Activated CD4-positive, alpha-beta memory T cell treated with anti-CD3 and anti-CD28 coated beads, Interleukin-2, amount 10 ng/mL, durations not matched to agents 7 days and 5 days (primary cell): ENCODE data around the gene WDR33. TPM values are rescaled to one million over a fixed set of nuclear protein-coding genes. Genes with fewer than 3 reads are reported as not detected.

ENCODE experiments used
- CTCF ChIA-PET: fragments of 350-600 bp; sonication (Branson Sonifier 250); formaldehyde crosslinking; loops from one replicate; lab custom pipeline; 2021; ENCODE audit warnings: antibody characterized with exemption, inconsistent platforms; lab: Charles Lee
- POLR2A ChIA-PET: fragments of 350-600 bp; sonication (Branson Sonifier 250); formaldehyde crosslinking; loops from one replicate; lab custom pipeline; 2021; ENCODE audit warnings: antibody characterized with exemption; lab: Charles Lee
- DNase-seq: peaks from one replicate; pipeline ENCODE4 v3.0.0-alpha.2; 2020
- H3K27ac Mint-ChIP-seq: one replicate; pipeline ENCODE4 v1.8.0; 2021; ENCODE audit warnings: mild to moderate bottlenecking, mixed read lengths
- H3K27me3 Mint-ChIP-seq: one replicate; pipeline ENCODE4 v1.8.0; 2021; ENCODE audit warnings: mixed read lengths
- H3K36me3 Mint-ChIP-seq: one replicate; pipeline ENCODE4 v1.8.0; 2021; ENCODE audit warnings: low read depth, mixed read lengths
- H3K4me1 Mint-ChIP-seq: one replicate; pipeline ENCODE4 v1.8.0; 2021; ENCODE audit warnings: mixed read lengths
- H3K4me3 Mint-ChIP-seq: one replicate; pipeline ENCODE4 v1.8.0; 2021; ENCODE audit warnings: mild to moderate bottlenecking, mixed read lengths
- H3K9me3 Mint-ChIP-seq: one replicate; pipeline ENCODE4 v1.8.0; 2021; ENCODE audit warnings: mixed read lengths
- total RNA-seq, 2 experiments: library from RNA; stranded (reverse); gene quantifications; one replicate each; pipeline ENCODE4 v1.2.3, GENCODE V29; 2021

Gene WDR33
- total RNA-seq, 2 experiments from 2014 or later = 63.7 to 65.1 TPM

DNA sequence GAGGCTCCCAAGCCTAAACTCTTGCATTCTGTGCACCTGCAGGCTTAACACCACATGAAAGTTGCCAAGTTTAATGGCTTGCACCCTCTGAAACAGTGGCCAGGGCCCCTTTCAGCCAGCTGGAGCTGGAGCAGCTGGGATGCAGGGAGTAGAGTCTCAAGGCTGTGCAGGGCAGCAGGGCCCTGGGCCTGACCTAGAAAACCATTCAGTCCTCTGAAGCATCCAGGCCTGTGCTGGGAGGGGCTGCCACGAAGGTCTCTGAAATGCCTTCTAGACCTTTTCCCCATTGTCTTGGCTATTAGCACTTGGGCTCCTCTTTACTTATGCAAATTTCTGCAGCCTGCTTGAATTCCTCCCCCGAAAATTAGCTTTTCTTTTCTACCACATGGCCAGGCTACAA lies 120.3 kb downstream of the WDR33 start:
- H3K27me3 Mint-ChIP-seq = peaks cover 13% of the 10 kb centered on the region
- CTCF ChIA-PET = no interaction called here
- H3K4me3 Mint-ChIP-seq = no peak overlapping the region
- no peak for DNase-seq
- H3K9me3 Mint-ChIP-seq = peaks cover 16% of the 10 kb centered on the region
- POLR2A ChIA-PET = interaction anchor here (1.4 kb wide), 1 partner anchor 12 kb away, joined by 4 read pairs; no protein-coding TSS in a partner anchor
- H3K36me3 Mint-ChIP-seq = peaks cover 11% of the 10 kb centered on the region
- no peaks in the 10 kb centered on the region for H3K4me1 Mint-ChIP-seq
- H3K27ac Mint-ChIP-seq = no peak overlapping the region

DNA sequence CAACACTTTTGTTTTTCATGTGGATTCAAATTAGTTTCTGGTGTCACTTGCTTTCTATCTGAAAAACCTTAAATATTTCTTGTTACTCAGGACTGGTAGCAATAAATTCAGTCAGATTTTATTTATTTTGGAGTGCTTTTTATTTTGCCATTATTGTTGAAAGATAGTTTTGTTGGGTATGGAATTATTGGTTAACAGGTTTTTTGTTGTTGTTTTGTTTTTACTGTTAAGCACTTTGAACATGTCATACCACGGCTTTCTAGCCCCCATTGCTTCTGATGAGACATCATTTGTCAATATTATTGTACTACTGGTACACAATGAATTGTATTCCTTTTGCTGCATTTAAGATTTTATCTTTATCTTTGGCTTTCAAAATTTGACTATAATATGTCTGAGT lies 122.6 kb downstream of the WDR33 start:
- Mint-ChIP-seq H3K4me3 (no peak overlapping the region), H3K4me1 (no peaks in the 10 kb centered on the region), H3K27ac (no peak overlapping the region), H3K27me3 (peaks cover 15% of the 10 kb centered on the region), H3K36me3 (peaks cover 11% of the 10 kb centered on the region), H3K9me3 (peaks cover 16% of the 10 kb centered on the region)
- DNase-seq = no peak
- ChIA-PET CTCF (no interaction called here), POLR2A (no interaction called here)

GRCh38 chr2:127685410-127686080 lies 125.4 kb downstream of the WDR33 start:
- no peaks in the 10 kb centered on the region for H3K4me1 Mint-ChIP-seq
- POLR2A ChIA-PET = no interaction called here
- peaks cover 22% of the 10 kb centered on the region for H3K27me3 Mint-ChIP-seq
- H3K36me3 Mint-ChIP-seq = peaks cover 3% of the 10 kb centered on the region
- no peak overlapping the region for H3K27ac Mint-ChIP-seq
- no peak overlapping the region for H3K4me3 Mint-ChIP-seq
- CTCF ChIA-PET = no interaction called here
- DNase-seq = no peak
- peaks cover 8% of the 10 kb centered on the region for H3K9me3 Mint-ChIP-seq

GRCh38 chr2:127683757-127684156 lies 127.2 kb downstream of the WDR33 start:
- H3K4me1 Mint-ChIP-seq = no peaks in the 10 kb centered on the region
- ChIA-PET POLR2A (interaction anchor here (0.9 to 1.6 kb wide), 2 partner anchors 18 to 20 kb away, joined by 3 to 5 read pairs; no protein-coding TSS in a partner anchor), CTCF (interaction anchor here (1.8 kb wide), 1 partner anchor 93 kb away, joined by 3 read pairs; no protein-coding TSS in a partner anchor)
- no peak for DNase-seq
- peaks cover 2% of the 10 kb centered on the region for H3K36me3 Mint-ChIP-seq
- H3K9me3 Mint-ChIP-seq = peaks cover 4% of the 10 kb centered on the region
- no peak overlapping the region for H3K4me3 Mint-ChIP-seq
- peaks cover 24% of the 10 kb centered on the region for H3K27me3 Mint-ChIP-seq
- H3K27ac Mint-ChIP-seq = no peak overlapping the region

- no peaks in the 10 kb centered on the region for H3K9me3 Mint-ChIP-seq
- H3K4me3 Mint-ChIP-seq = no peak overlapping the region
- no peak for DNase-seq
- H3K4me1 Mint-ChIP-seq = no peaks in the 10 kb centered on the region
- H3K27ac Mint-ChIP-seq = no peak overlapping the region
- H3K27me3 Mint-ChIP-seq = peaks cover 31% of the 10 kb centered on the region
- CTCF ChIA-PET = interaction anchor here (1.8 kb wide), 1 partner anchor 92 kb away, joined by 3 read pairs; no protein-coding TSS in a partner anchor
- no peaks in the 10 kb centered on the region for H3K36me3 Mint-ChIP-seq
- POLR2A ChIA-PET = interaction anchor here (0.9 to 1.6 kb wide), 2 partner anchors 19 to 21 kb away, joined by 3 to 5 read pairs; no protein-coding TSS in a partner anchor
Measured at GRCh38 chr2:127683056-127683455, 127.9 kb downstream of the WDR33 start.

DNA sequence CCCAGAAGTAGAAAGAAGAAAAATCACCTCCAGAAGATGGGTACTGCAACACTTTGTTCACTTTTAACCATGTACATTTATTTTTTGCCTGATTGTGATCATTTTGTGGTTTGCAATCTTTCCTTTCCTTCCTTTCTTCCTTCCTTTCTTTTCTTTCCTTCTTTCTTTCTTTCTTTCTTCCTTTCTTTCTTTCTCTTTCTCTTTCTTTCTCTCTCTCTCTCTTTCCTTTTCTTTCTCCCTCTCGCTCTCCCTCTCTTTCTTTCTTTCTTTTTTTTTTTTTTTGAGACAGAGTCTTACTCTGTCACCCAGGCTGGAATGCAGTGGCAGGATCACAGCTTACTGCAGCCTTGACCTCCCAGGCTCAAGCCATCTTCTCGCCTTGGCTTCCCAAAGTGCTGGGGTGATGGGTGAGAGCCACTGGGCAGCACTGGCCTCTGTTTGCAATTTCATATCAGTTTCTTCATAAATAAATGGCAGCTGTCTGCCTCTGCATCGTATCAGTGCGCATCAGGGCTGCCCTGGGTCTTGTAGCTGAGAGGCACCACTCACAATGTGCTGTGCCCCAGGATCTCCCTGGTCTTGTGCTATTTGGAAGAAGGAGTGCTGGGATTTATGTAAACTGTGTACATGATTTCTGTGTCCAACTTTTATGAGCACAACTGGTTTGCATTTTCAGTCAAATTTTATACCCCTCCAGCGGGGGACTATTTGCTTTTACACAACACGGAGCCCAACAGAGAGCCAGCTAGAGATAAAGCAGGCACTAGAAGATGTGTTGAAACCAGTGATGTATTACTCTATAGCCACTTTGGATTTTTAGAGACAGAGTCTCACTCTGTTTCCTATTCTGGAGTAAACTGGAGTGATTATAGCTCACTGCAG lies 128.8 kb downstream of the WDR33 start:
- CTCF ChIA-PET = interaction anchor here (1.8 kb wide), 1 partner anchor 91 kb away, joined by 3 read pairs; no protein-coding TSS in a partner anchor
- no peaks in the 10 kb centered on the region for H3K36me3 Mint-ChIP-seq

DNA sequence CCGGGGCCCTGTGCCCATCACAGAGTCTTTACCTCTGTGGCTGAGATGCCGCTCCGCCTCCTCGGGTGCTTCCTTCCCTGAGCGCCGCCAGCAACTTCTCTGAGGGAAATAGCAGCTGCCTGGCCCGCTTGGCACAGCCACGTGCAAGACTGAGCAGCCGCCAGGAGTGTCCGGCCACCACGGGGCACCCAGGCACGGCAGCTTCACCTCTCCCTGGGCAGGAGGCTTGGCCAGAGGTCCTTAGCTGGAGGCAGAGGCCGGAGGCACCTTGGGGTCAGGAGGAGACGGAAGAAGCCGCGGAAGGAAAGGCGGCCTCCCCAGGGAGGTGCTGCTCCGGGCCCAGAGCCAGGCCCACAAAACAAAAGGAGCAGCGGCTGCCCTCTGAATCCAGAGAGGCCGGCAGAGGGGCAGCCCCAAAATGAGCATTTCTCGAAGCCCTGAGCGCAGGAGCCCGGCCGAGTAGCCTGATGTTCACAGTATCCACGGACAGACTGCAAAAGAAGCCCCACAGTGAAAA lies 129.6 kb downstream of the WDR33 start:
- DNase-seq = no peak
- POLR2A ChIA-PET = no interaction called here
- peaks cover 42% of the 10 kb centered on the region for H3K27me3 Mint-ChIP-seq
- no peak overlapping the region for H3K27ac Mint-ChIP-seq
- no peaks in the 10 kb centered on the region for H3K4me1 Mint-ChIP-seq
- no peak overlapping the region for H3K4me3 Mint-ChIP-seq
- no peaks in the 10 kb centered on the region for H3K36me3 Mint-ChIP-seq
- CTCF ChIA-PET = no interaction called here
- H3K9me3 Mint-ChIP-seq = no peaks in the 10 kb centered on the region

More for the DNA sequence above, 128.8 kb downstream of the WDR33 start:
- Mint-ChIP-seq H3K9me3 (no peaks in the 10 kb centered on the region), H3K4me3 (no peak overlapping the region), H3K4me1 (no peaks in the 10 kb centered on the region), H3K27ac (no peak overlapping the region), H3K27me3 (peaks cover 40% of the 10 kb centered on the region)
- POLR2A ChIA-PET = interaction anchor here (1.6 kb wide), 1 partner anchor 20 kb away, joined by 5 read pairs; no protein-coding TSS in a partner anchor
- no peak for DNase-seq

- H3K36me3 Mint-ChIP-seq = no peaks in the 10 kb centered on the region
- H3K4me3 Mint-ChIP-seq = no peak overlapping the region
- ChIA-PET CTCF (interaction anchor here (0.7 kb wide), 1 partner anchor 90 kb away, joined by 3 read pairs; no protein-coding TSS in a partner anchor), POLR2A (no interaction called here)
- H3K4me1 Mint-ChIP-seq = peaks cover 3% of the 10 kb centered on the region
- H3K9me3 Mint-ChIP-seq = no peaks in the 10 kb centered on the region
- H3K27me3 Mint-ChIP-seq = peaks cover 40% of the 10 kb centered on the region
- no peak for DNase-seq
- no peak overlapping the region for H3K27ac Mint-ChIP-seq
Measured at GRCh38 chr2:127680706-127681287, 130.2 kb downstream of the WDR33 start.

- CTCF ChIA-PET = no interaction called here
- POLR2A ChIA-PET = no interaction called here
- no peaks in the 10 kb centered on the region for H3K36me3 Mint-ChIP-seq
- peaks cover 40% of the 10 kb centered on the region for H3K27me3 Mint-ChIP-seq
- DNase-seq = no peak
- no peak overlapping the region for H3K27ac Mint-ChIP-seq
- no peak overlapping the region for H3K4me3 Mint-ChIP-seq
- no peaks in the 10 kb centered on the region for H3K9me3 Mint-ChIP-seq
- H3K4me1 Mint-ChIP-seq = peaks cover 5% of the 10 kb centered on the region
Measured at GRCh38 chr2:127679680-127680361, 131.2 kb downstream of the WDR33 start.

GRCh38 chr2:127678991-127679390 lies 132.0 kb downstream of the WDR33 start:
- no peak for DNase-seq
- Mint-ChIP-seq H3K27me3 (peaks cover 46% of the 10 kb centered on the region), H3K4me1 (peaks cover 9% of the 10 kb centered on the region), H3K36me3 (no peaks in the 10 kb centered on the region), H3K4me3 (no peak overlapping the region), H3K27ac (no peak overlapping the region), H3K9me3 (no peaks in the 10 kb centered on the region)
- ChIA-PET POLR2A (no interaction called here), CTCF (no interaction called here)

- peaks cover 9% of the 10 kb centered on the region for H3K4me1 Mint-ChIP-seq
- H3K36me3 Mint-ChIP-seq = no peaks in the 10 kb centered on the region
- CTCF ChIA-PET = no interaction called here
- POLR2A ChIA-PET = no interaction called here
- no peak for DNase-seq
- peaks cover 51% of the 10 kb centered on the region for H3K27me3 Mint-ChIP-seq
- H3K27ac Mint-ChIP-seq = no peak overlapping the region
- H3K4me3 Mint-ChIP-seq = no peak overlapping the region
- H3K9me3 Mint-ChIP-seq = no peaks in the 10 kb centered on the region
Measured at GRCh38 chr2:127678531-127678930, 132.4 kb downstream of the WDR33 start.

GRCh38 chr2:127676906-127677305 lies 134.1 kb downstream of the WDR33 start:
- no peak overlapping the region for H3K27ac Mint-ChIP-seq
- no peaks in the 10 kb centered on the region for H3K9me3 Mint-ChIP-seq
- H3K36me3 Mint-ChIP-seq = no peaks in the 10 kb centered on the region
- H3K27me3 Mint-ChIP-seq = peaks cover 66% of the 10 kb centered on the region
- peaks cover 9% of the 10 kb centered on the region for H3K4me1 Mint-ChIP-seq
- ChIA-PET CTCF (interaction anchor here (1.1 kb wide), 1 partner anchor 86 kb away, joined by 3 read pairs; no protein-coding TSS in a partner anchor), POLR2A (no interaction called here)
- H3K4me3 Mint-ChIP-seq = no peak overlapping the region
- no peak for DNase-seq
